ENCODE results near the gene SBF2.

- TF ChIP-seq MXI1 (IDR thresholded peaks at IDR 0.05; ENCODE audit: borderline replicate concordance, low read depth, low read length) (no peak), MLX (CRISPR knock-in tag; IDR thresholded peaks at IDR 0.05) (no peak), NFE2 (CRISPR knock-in tag; IDR thresholded peaks at IDR 0.05) (no peak), ZNF670 (CRISPR knock-in tag; IDR thresholded peaks at IDR 0.05; ENCODE audit: borderline replicate concordance) (no peak), CHD4 (IDR thresholded peaks at IDR 0.05; ENCODE audit: borderline replicate concordance, low read length) (no peak), SRSF9 (IDR thresholded peaks at IDR 0.05; ENCODE audit: borderline replicate concordance, insufficient read depth, low read depth, low read length, poor library complexity, severe bottlenecking) (no peak), TCF7 (IDR thresholded peaks at IDR 0.05; ENCODE audit: low read depth) (no peak), MXD1 (CRISPR knock-in tag; IDR thresholded peaks at IDR 0.05) (no peak)
These were observed 179.2 kb downstream of the SBF2 start for GRCh38 chr11:10114593-10115404.
